GM11168 (cell line): ENCODE results near the gene POU2AF1.

Experiments used
- in situ Hi-C: fragments of 300-500 bp; cut with MboI; formaldehyde crosslinking; loops from one replicate; pipeline ENCODE4 v1.12.0; 2022; ENCODE audit warnings: low sequenced_read_pairs; ENCODE audit not compliant: unreplicated experiment

POU2AF1 gene

DNA sequence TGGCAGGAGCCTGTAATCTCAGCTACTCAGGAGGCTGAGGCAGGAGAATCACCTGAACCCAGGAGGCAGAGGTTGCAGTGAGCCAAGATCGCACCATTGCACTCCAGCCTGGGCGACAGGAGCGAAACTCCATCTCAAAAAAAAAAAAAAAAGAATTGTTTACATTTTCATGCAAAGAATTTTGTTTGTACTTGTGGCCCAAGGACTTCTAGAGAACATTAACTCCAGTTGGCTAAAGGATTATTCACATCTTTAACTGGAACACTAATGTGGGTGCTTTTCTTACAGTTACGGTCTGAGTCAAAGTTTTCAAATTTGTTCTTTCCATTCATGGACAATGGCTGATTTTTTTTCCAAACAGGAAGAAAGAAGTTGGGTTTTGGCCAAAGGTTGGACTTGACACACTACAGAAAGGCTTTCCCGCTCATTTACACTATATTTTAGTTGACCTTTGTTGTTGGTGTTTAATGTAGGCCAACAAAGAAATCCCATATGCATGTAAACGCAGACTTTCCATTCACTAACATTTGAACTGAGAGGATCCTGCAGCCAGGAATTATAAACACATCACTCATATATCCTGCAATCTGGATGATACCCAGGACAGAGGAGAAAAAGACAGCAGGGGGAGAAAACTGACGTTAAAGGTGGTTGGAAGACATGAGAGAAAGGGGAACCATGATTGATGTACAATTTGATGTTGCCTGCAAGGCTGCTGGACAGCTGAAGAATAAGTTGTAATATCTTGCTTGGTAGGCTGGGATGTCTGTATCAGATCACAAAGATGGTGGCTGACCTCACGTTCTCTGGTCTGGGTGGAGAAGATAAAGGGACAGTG is 13.1 kb downstream of the POU2AF1 start:
- in situ Hi-C loops: no loop called here

GRCh38 chr11:111364503-111364902 is 14.6 kb downstream of the POU2AF1 start:
- in situ Hi-C loops: no loop called here

DNA sequence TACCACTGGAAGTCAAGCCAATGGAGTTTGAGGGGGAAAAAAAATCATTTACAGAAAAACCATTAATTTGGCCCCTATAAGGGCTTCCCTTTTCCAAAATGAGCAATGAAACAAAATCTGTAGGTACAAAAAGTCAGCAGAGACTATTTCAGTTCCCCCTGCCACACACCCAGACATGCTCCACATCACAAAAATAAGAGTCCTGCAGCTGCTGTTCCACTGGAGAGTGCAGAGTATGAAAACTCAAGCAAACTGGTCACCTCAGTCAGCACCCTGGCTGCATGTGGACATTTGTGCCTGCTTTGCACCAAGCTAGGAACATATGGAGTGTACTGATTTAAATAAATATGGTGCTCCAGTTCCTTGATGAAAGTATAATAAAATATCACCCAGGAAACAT is 15.1 kb downstream of the POU2AF1 start:
- in situ Hi-C loops: no loop called here

- in situ Hi-C loops: no loop called here
Measured at GRCh38 chr11:111362887-111363411, 16.1 kb downstream of the POU2AF1 start.

GRCh38 chr11:111361874-111362273 is 17.2 kb downstream of the POU2AF1 start:
- in situ Hi-C loops: no loop called here

DNA sequence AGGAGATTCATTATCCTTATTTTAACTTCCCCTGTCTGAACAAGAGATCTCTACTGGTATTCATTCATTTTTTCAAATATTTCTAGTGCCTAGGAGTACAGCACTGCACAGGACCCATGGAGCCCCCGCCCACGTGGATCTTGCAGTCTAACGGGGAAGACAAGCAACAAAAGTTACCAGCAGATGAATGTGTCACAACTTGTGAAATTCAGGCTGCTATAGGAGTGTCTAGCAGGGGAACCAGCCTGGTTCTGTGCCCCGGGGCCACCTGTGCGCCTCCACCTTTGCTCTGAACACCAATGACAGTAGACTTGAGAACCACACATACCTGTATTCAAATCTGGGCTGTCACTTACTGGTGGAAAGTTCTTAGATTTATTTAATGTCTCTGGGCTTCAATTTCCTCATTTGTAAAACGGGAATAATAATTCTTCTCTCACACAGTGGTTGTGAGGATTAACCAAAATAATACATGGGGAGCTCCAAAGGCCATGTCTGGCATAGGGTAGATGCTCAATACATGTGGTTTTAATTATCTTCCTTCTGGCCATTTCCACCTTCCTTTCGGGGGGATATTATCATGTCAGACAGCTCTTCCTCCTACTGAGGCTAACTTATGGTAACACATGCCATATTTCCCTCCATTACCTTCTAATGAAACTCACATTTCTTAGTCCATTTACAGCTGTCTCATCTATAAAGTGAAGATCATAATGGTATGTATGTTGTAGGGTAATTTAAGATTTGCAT is 17.8 kb downstream of the POU2AF1 start:
- in situ Hi-C loops: no loop called here

DNA sequence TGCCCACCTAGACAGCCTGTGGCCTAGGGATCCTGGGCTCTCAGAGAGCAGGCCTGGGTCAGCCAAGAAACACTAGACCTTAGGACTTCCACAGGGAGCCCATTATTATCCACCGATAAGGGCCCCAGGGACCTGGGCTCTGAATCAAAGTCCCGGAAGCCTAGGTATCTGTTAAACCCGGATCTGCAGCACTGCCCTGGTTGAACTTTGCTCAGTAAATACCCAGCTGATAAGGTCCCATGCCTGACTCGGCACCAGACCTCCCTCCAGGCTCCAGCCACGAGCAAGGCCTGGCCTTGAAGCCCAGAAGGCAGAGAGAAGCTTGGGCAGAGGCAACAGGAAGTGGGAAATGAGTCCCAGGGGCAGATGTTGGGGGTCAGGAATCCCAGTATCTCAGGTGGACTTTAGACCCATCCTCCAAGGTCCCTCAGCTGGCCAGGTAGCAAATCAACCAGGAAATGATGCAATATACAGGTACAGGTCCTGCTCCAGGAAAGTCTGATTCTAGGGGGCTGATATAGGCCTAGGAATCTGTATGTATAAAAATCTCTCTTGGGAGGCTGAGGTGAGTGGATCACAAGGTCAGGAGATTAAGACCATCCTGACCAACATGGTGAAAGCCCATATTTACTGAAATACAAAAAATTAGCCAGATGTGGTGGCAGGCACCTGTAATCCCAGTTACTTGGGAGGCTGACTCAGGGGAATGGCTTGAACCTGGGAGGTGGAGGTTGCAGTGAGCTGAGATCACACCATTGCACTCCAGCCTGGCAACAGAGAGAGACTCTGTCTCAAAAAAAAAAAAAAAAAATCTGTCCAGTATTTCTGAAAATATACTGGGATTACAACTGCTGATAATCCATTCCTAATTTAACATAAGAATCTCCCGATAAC is 18.7 kb downstream of the POU2AF1 start:
- in situ Hi-C loops: no loop called here

DNA sequence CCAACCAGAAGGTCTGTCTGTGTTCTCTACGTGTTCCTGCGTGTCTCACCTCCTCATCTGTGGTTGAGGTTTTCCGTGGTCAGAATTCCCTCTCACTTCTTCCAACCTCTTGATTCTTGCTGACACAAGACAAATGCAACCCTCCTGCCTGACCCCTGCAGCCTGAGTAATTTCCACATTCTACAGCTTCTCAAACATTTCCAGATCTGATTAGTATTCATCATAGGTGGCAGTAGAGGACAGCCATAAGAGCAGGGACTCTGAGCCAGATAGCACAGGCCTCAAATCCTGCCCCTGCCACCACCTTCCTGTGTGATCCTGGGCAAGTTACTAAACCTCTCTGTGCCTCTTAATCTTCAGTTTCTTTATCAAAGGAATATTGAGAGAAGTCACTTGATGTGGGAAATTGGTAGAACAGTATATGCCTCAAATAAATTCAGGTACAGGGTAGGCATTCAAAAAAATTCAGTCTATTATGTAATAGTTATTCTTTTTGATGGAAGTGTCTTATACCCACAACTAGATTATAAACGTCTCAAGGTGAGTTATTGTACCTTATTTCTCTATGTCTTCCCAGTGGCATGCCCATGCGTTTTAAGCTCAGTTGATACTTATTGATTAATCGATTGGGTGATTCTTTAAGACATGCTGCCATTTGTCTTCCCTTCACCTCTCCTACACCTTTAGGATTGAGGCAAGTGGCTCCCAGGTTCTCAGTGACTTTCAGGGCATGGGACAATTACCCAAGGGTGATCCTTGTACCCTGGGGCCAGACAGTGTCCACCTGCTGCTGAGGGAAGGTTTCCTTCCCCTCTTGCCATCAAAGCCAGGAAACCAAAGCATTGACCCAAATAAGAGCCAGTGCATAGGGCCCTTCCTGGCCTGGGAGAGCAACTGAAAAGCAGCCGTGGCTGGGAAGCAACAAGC is 19.6 kb downstream of the POU2AF1 start:
- in situ Hi-C loops: no loop called here

- in situ Hi-C loops: no loop called here
Measured at GRCh38 chr11:111358038-111359001, 20.8 kb downstream of the POU2AF1 start.

- in situ Hi-C loops: no loop called here
Measured at GRCh38 chr11:111357150-111358037, 21.7 kb downstream of the POU2AF1 start.

- in situ Hi-C loops: no loop called here
Measured at GRCh38 chr11:111356660-111357048, 22.4 kb downstream of the POU2AF1 start.

DNA sequence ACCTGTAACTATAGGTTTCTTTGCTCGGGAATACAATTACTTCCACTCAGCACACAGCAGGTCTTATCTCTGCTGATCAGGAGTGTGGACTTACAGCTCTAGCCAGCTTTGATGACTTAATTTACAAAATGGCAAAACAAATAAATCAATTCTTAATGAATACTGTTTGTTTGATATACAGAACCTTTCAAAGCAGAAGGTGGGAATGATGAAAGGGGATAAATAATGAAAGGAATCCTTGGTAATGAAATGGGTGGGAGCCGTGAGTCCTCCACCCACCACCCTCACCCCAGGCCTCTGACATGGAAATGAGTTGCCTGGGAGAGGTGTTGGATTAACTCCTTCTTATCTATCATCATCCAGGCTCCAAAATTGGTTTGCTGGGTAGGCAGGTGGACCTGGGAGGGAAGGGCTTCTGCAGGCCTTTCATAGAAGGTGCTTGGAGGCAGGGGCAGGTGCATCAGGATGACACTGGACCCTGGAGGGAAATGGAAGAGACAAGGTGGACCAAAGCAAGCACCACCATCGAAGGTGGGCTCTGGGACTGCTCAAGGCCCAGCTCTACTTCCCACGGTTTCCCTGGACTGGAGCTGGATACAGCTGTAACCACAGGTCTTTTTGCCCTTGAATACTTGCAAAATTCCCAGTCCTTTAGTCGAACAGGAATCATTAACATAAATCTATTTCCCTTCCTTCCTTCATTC is 23.0 kb downstream of the POU2AF1 start:
- in situ Hi-C loops: no loop called here

DNA sequence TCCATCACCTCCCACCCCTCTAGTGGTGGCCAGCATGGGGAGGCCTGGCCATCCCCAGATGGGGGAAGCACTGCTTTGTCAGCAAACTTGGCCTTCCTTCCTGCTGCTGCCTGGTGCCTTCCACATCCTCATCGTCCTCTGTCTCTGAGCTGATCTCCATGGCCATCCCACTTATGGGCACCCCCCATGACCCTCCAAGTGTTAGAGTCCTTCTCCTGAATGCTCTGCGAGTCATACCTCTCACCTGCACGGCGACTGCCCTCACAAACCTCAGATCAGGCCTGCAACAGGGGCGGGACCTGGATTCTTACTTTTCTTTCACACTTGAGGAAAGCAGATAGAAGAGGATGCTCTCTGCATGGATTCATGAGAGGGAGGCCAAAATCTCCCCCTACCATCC is 24.0 kb downstream of the POU2AF1 start:
- in situ Hi-C loops: no loop called here

DNA sequence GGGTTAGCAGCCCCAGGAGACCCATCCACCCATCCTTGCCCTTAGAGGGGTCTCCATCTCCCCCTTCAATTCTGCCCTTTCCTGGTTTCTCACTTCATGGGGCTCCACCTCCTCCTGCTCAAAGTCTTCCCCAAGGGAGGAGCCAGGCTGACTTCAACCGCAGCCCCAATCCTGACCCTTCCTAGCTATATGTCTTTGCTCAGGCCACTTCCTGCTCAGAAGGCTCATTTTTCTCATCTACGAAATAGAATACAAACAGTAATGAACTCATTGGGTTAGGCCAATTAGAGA is 24.5 kb downstream of the POU2AF1 start:
- in situ Hi-C loops: no loop called here

DNA sequence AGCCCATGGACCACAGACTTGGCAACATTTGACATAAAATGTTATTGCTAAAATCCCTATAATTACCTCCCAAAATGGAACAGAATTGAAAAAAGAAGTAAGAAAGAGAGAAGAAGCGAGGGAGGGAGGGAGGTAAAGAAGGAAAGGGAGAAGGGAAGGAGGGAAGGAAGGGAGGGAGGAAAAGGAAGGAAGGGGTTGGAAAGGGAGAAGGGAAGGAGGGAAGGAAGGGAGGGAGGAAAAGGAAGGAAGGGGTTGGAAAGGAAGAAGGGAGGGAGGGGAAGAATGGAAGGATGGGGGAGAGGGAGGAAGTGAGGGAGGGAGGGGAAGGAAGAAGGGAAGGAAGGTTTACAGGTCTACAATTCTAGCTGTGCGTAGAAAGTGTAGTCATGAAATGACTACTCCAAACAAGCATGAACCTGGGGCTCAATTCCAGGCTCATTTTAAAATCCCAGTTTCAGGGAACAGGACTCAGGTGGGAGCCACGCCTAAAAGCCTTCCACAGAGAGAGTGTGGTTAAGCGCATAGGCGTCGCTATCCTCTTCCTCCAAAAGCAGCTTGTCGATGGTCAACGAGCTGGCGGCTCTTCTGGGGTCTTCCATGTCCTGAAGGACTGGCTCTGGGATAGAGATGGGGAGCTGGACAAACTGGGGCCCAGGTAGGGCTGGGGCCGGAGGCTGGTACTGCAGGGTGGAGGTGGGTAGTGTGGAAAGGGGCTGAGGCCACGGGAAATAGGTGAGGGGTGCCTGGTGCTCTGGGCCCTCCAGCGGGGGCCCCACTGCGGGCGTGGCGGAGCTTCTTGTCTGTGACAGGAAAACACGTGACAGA is 25.1 kb downstream of the POU2AF1 start:
- in situ Hi-C loops: no loop called here
